HepG2 (cell line): ENCODE data around the gene NLGN2. TPM values are rescaled to one million over a fixed set of nuclear protein-coding genes. Genes with fewer than 3 reads are reported as not detected.

Experiments
- ATAC-seq: fragments of 200-7000 bp; cut with Tn5 transposase; 3 replicates; pipeline ENCODE4 v1.9.1; 2020; ENCODE audit warnings: mild to moderate bottlenecking, moderate library complexity
- BruUV-seq: library from RNA; stranded (reverse); fragments of 400-500 nt; replicated peaks from 2 replicates; lab custom pipeline; 2021; lab: Mats Ljungman, UMichigan
- CTCF ChIA-PET: fragments of 300-600 bp; formaldehyde crosslinking; extraction: SDS; loops from one replicate; lab custom pipeline; 2021; ENCODE audit warnings: low total read pairs, inconsistent platforms, low intra/inter-chr PET ratio; lab: Yijun Ruan, JAX
- POLR2A ChIA-PET: fragments of 350-600 bp; sonication (Branson Sonifier 250); formaldehyde crosslinking; loops from one replicate; lab custom pipeline; 2020; ENCODE audit warnings: antibody characterized with exemption, inconsistent platforms; lab: Yijun Ruan, JAX
- DNase-seq: peaks from one replicate; pipeline ENCODE4 v3.0.0-alpha.2; 2015; ENCODE audit warnings: low spot score
- FAIRE-seq: peaks from 3 replicates; lab custom pipeline; 2011; peaks lifted over from hg19 to GRCh38; lab: Jason Lieb, UNC
- H2AFZ ChIP-seq: one replicate; pipeline ENCODE4 v1.6.1; 2011; ENCODE audit warnings: low read length, inconsistent platforms
- H3K27ac ChIP-seq: fragments of 300-600 bp; 3 replicates; pipeline ENCODE4 v1.8.0; 2011; ENCODE audit warnings: mixed run types, mild to moderate bottlenecking, mixed read lengths, low read length, inconsistent platforms; ENCODE audit not compliant: insufficient read depth; ENCODE audit errors: extremely low read length
- H3K27me3 ChIP-seq, 2 experiments: fragments of 200-600 bp in 1 of 2; 2 replicates in 1 of 2; 3 replicates in 1 of 2; pipeline versions ENCODE4 v1.6.0 to v1.8.0; 2011; ENCODE audit warnings: low read length in 2 of 2, mild to moderate bottlenecking in 2 of 2, moderate library complexity in 2 of 2, inconsistent platforms in 1 of 2; ENCODE audit not compliant: insufficient read depth in 2 of 2, control insufficient read depth in 1 of 2
- H3K36me3 ChIP-seq, 2 experiments: fragments of 200-600 bp in 1 of 2; replicated peaks in 1 of 2; 2 replicates in 1 of 2; 3 replicates in 1 of 2; pipeline versions ENCODE4 v1.5.1 to v1.8.0; 2011; ENCODE audit warnings: low read length in 2 of 2, inconsistent platforms in 1 of 2; ENCODE audit not compliant: insufficient read depth in 2 of 2, control insufficient read depth in 1 of 2
- H3K4me1 ChIP-seq: 2 replicates; pipeline ENCODE4 v1.5.1; 2012; ENCODE audit warnings: low read length, inconsistent platforms; ENCODE audit not compliant: insufficient read depth
- H3K4me2 ChIP-seq: 2 replicates; pipeline ENCODE4 v1.6.0; 2011; ENCODE audit warnings: low read depth, low read length, inconsistent platforms
- H3K4me3 ChIP-seq, 3 experiments: fragments of 200-600 bp in 1 of 3; sonication (generic), shearing (Covaris generic) in 1 of 3; replicated peaks in 1 of 3; 2 replicates each; pipeline ENCODE4 v1.5.1; 2011 to 2016; ENCODE audit warnings: low read length in 3 of 3, inconsistent platforms in 2 of 3, low read depth in 2 of 3, mild to moderate bottlenecking in 2 of 3, control low read depth in 1 of 3, mixed read lengths in 1 of 3; ENCODE audit not compliant: insufficient read depth in 1 of 3
- H3K79me2 ChIP-seq: one replicate; pipeline ENCODE4 v1.6.1; 2011; ENCODE audit warnings: low read length, inconsistent platforms; ENCODE audit not compliant: insufficient read depth
- H3K9ac ChIP-seq: 2 replicates; pipeline ENCODE4 v1.6.0; 2011; ENCODE audit warnings: mild to moderate bottlenecking, low read depth, low read length, inconsistent platforms; ENCODE audit not compliant: insufficient read depth
- H3K9me3 ChIP-seq: 2 replicates; pipeline ENCODE4 v1.5.1; 2012; ENCODE audit warnings: mild to moderate bottlenecking, low read length
- H4K20me1 ChIP-seq: 2 replicates; pipeline ENCODE4 v1.6.0; 2011; ENCODE audit warnings: inconsistent platforms, mild to moderate bottlenecking, low read length, moderate library complexity; ENCODE audit not compliant: insufficient read depth
- DBP ChIP-seq: sonication (generic); formaldehyde crosslinking; IDR thresholded peaks from 2 replicates; pipeline ENCODE4 v1.4.0; 2020; ENCODE audit warnings: missing genetic modification reagents; ENCODE audit errors: not compliant biosample characterization
- ELF1 ChIP-seq: sonication (generic); formaldehyde crosslinking; IDR thresholded peaks from 2 replicates; pipeline ENCODE4 v1.4.0; 2020; ENCODE audit warnings: missing genetic modification reagents
- NCOA1 ChIP-seq: sonication (generic); formaldehyde crosslinking; IDR thresholded peaks from 2 replicates; pipeline ENCODE4 v1.9.0; 2021; ENCODE audit warnings: missing genetic modification reagents
- NFE2L2 ChIP-seq: fragments of 150-350 bp; IDR thresholded peaks from 2 replicates; pipeline ENCODE4 v1.6.1; 2014; ENCODE audit warnings: low read length
- ONECUT2 ChIP-seq: sonication (generic); formaldehyde crosslinking; IDR thresholded peaks from 2 replicates; pipeline ENCODE4 v1.4.0; 2020; ENCODE audit warnings: missing genetic modification reagents
- PAXIP1 ChIP-seq: sonication (generic); formaldehyde crosslinking; conservative IDR thresholded peaks from 2 replicates; pipeline ENCODE4 v1.4.0; 2020; ENCODE audit warnings: mild to moderate bottlenecking, missing genetic modification reagents, moderate library complexity
- RBM39 ChIP-seq: fragments of 200-400 bp; formaldehyde crosslinking; IDR thresholded peaks from one replicate; pipeline ENCODE4 v1.6.1; 2018; ENCODE audit warnings: antibody characterized with exemption, mild to moderate bottlenecking, low read depth, low read length; ENCODE audit not compliant: poor library complexity, severe bottlenecking
- SALL1 ChIP-seq: sonication (generic); formaldehyde crosslinking; IDR thresholded peaks from 2 replicates; pipeline ENCODE4 v1.8.0; 2022; ENCODE audit warnings: mild to moderate bottlenecking, missing genetic modification reagents
- TFE3 ChIP-seq: IDR thresholded peaks from 2 replicates; pipeline ENCODE4 v1.6.1; 2016
- ZEB1 ChIP-seq: IDR thresholded peaks from 2 replicates; pipeline ENCODE4 v1.6.1; 2012; ENCODE audit warnings: mild to moderate bottlenecking, low read depth, inconsistent platforms; ENCODE audit not compliant: insufficient replicate concordance
- ZNF615 ChIP-seq: sonication (generic); formaldehyde crosslinking; IDR thresholded peaks from 2 replicates; pipeline ENCODE4 v1.5.0; 2020; ENCODE audit warnings: mild to moderate bottlenecking, missing genetic modification reagents, borderline replicate concordance
- WGBS: methylation state at CpG from one replicate; pipeline ENCODE4 v1.1.6; 2017; ENCODE audit warnings: low lambda C conversion rate; 5-methylcytosine and 5-hydroxymethylcytosine counted together
- in situ Hi-C: cut with HindIII; loops from 2 replicates; pipeline ENCODE4 v1.10.0; 2017; ENCODE audit warnings: low pct_unique_long_range_greater_than_20kb; ENCODE audit not compliant: extremely low pct_ligation_motif_present
- intact Hi-C: fragments of 100-400 bp; cut with micrococcal nuclease; formaldehyde crosslinking; loops from one replicate; pipeline ENCODE4 v1.10.0; 2022; ENCODE audit not compliant: unreplicated experiment
- polyA plus RNA-seq, 8 experiments: library from polyadenylated mRNA; depleted of rRNA in 3 of 8; stranded (reverse) in 7 of 8; unstranded in 1 of 8; fragments of >200 nt; fragmentation: Illumina TruSeq in 4 of 8; extraction: Trizol in 4 of 8; gene quantifications; 2 replicates each; pipeline versions ENCODE4 v1.2.1 to v1.2.3, GENCODE V29; 2011 to 2016; ENCODE audit warnings: low read depth in 4 of 8, missing spikeins in 1 of 8, mixed read lengths in 1 of 8; ENCODE audit not compliant: insufficient read depth in 1 of 8
- total RNA-seq, 5 experiments: library from RNA; depleted of rRNA; stranded (reverse); fragments of >200 nt; fragmentation: Illumina TruSeq; extraction: Trizol; gene quantifications; 2 replicates each; pipeline ENCODE4 v1.2.3, GENCODE V29; 2016; ENCODE audit warnings: low read depth in 1 of 5

NLGN2 gene
- total and polyA plus RNA-seq, 2 of the 13 experiments (the other 11 are each of a cell fraction or from before 2014, with no cell fraction given) = 1.9 to 11.0 TPM

GRCh38 chr17:7367083-7367482 is 40.6 kb upstream of the NLGN2 start:
- in situ Hi-C loops = no loop called here
- WGBS = 76% methylated on average over 7 of the region's 8 CpGs
- POLR2A ChIA-PET = no interaction called here

More at GRCh38 chr17:7367083-7367482, 40.6 kb upstream of the NLGN2 start:
- Histone ChIP-seq H3K9ac (no peak overlapping the region), H3K27me3 (peaks cover 0 to 14% of the 10 kb centered on the region in 2 experiments; a peak in 3 of 5 replicates), H4K20me1 (no peaks in the 10 kb centered on the region), H3K9me3 (no peaks in the 10 kb centered on the region), H3K36me3 (no peaks in the 10 kb centered on the region), H3K4me1 (peaks cover 23% of the 10 kb centered on the region), H3K27ac (no peak overlapping the region), H3K79me2 (no peaks in the 10 kb centered on the region), H3K4me3 (no peak overlapping the region), H2AFZ (no peak overlapping the region), H3K4me2 (no peak overlapping the region)
- CTCF ChIA-PET = no interaction called here
- TF ChIP-seq NFE2L2 (no peak), ZEB1 (no peak), ONECUT2 (no peak), NCOA1 (no peak), SALL1 (CRISPR knock-in tag) (no peak), RBM39 (no peak), PAXIP1 (CRISPR knock-in tag) (no peak), TFE3 (no peak), ELF1 (CRISPR knock-in tag) (no peak), DBP (CRISPR knock-in tag) (no peak), ZNF615 (CRISPR knock-in tag) (no peak)
- FAIRE-seq = no peak
- intact Hi-C loops = no loop called here
- no peak for DNase-seq
- BruUV-seq = no TSS peak
- ATAC-seq = no peak
